K562 (cell line): ENCODE results near the gene SLC22A15. TPM values are rescaled to one million over a fixed set of nuclear protein-coding genes. Genes with fewer than 3 reads are reported as not detected.

Experiments used
- ATAC-seq: fragments of 200-7000 bp; cut with Tn5 transposase; 3 replicates; pipeline ENCODE4 v1.9.1; 2020; ENCODE audit warnings: moderate library complexity
- BruUV-seq: library from RNA; stranded (reverse); fragments of 400-500 nt; replicated peaks from 2 replicates; lab custom pipeline; 2021; lab: Mats Ljungman, UMichigan
- CTCF ChIA-PET: fragments of 300-600 bp; formaldehyde crosslinking; extraction: SDS; loops from one replicate; lab custom pipeline; 2021; ENCODE audit warnings: low intra/inter-chr PET ratio; lab: Yijun Ruan, JAX
- POLR2A ChIA-PET: fragments of 300-600, 350-650 bp; sonication (Branson Sonifier 250); formaldehyde crosslinking; extraction: SDS; loops from one replicate; lab custom pipeline; 2021; ENCODE audit warnings: antibody characterized with exemption, inconsistent platforms; lab: Yijun Ruan, JAX
- DNase-seq, 4 experiments: peaks; one replicate each; pipeline versions ENCODE4 v3.0.0 to v3.0.0-alpha.2; 2011 to 2018; ENCODE audit warnings: low spot score in 3 of 4, mixed read lengths in 3 of 4; ENCODE audit errors: extremely low read depth in 1 of 4
- FAIRE-seq: peaks from 2 replicates; lab custom pipeline; 2011; peaks lifted over from hg19 to GRCh38; lab: Jason Lieb, UNC
- H2AFZ ChIP-seq: 2 replicates; pipeline ENCODE4 v1.6.0; 2011; ENCODE audit warnings: low read depth, low read length, control low read depth, inconsistent platforms
- H3K27ac ChIP-seq: fragments of 200-600 bp; 3 replicates; pipeline ENCODE4 v1.8.0; 2011; ENCODE audit warnings: low read depth, mild to moderate bottlenecking, control low read depth, inconsistent platforms, low read length, moderate library complexity, mixed read lengths; ENCODE audit errors: extremely low read depth
- H3K27me3 ChIP-seq, 2 experiments: fragments of 300-600 bp in 1 of 2; 2 replicates in 1 of 2; 3 replicates in 1 of 2; pipeline versions ENCODE4 v1.6.0 to v1.8.0; 2011; ENCODE audit warnings: inconsistent platforms in 2 of 2, low read length in 2 of 2, mild to moderate bottlenecking in 1 of 2, mixed read lengths in 1 of 2, moderate library complexity in 1 of 2; ENCODE audit not compliant: control insufficient read depth in 2 of 2, insufficient read depth in 2 of 2
- H3K36me3 ChIP-seq: fragments of 300-600 bp; 3 replicates; pipeline ENCODE4 v1.8.0; 2011; ENCODE audit warnings: mild to moderate bottlenecking, low read length, inconsistent platforms; ENCODE audit not compliant: control insufficient read depth, insufficient read depth
- H3K4me1 ChIP-seq, 2 experiments: fragments of 200-600 bp in 1 of 2; replicated peaks in 1 of 2; 2 replicates in 1 of 2; 3 replicates in 1 of 2; pipeline versions ENCODE4 v1.5.1 to v1.8.0; 2011; ENCODE audit warnings: inconsistent platforms in 2 of 2, low read length in 2 of 2, mild to moderate bottlenecking in 1 of 2, mixed read lengths in 1 of 2, moderate library complexity in 1 of 2; ENCODE audit not compliant: control insufficient read depth in 2 of 2, insufficient read depth in 2 of 2
- H3K4me2 ChIP-seq: 2 replicates; pipeline ENCODE4 v1.6.1; 2011; ENCODE audit warnings: low read length, control low read depth, inconsistent platforms, mixed read lengths; ENCODE audit not compliant: insufficient read depth
- H3K4me3 ChIP-seq: fragments of 200-600 bp; sonication (generic), shearing (Covaris generic); 2 replicates; pipeline ENCODE4 v1.5.1; 2016; ENCODE audit warnings: control low read depth, inconsistent platforms
- H3K79me2 ChIP-seq: fragments of 200-600 bp; 3 replicates; pipeline ENCODE4 v1.8.0; 2011; ENCODE audit warnings: low read length, inconsistent platforms; ENCODE audit not compliant: control insufficient read depth, insufficient read depth
- H3K9ac ChIP-seq, 2 experiments: 2 replicates each; pipeline versions ENCODE4 v1.6.0 to v1.6.1; 2011; ENCODE audit warnings: low read depth in 2 of 2, low read length in 2 of 2, control low read depth in 1 of 2, inconsistent platforms in 1 of 2, mild to moderate bottlenecking in 1 of 2, mixed read lengths in 1 of 2; ENCODE audit not compliant: insufficient read depth in 1 of 2
- H3K9me1 ChIP-seq: one replicate; pipeline ENCODE4 v1.6.0; 2011; ENCODE audit warnings: inconsistent platforms, mild to moderate bottlenecking, low read length, moderate library complexity; ENCODE audit not compliant: control insufficient read depth, insufficient read depth
- H3K9me3 ChIP-seq: replicated peaks from 2 replicates; pipeline ENCODE4 v1.5.1; 2011; ENCODE audit warnings: low read depth, low read length, inconsistent platforms; ENCODE audit not compliant: control insufficient read depth, insufficient read depth
- H4K20me1 ChIP-seq: replicated peaks from 2 replicates; pipeline ENCODE4 v1.6.1; 2011; ENCODE audit warnings: low read length, inconsistent platforms, mixed read lengths; ENCODE audit not compliant: control insufficient read depth, insufficient read depth
- ASH1L ChIP-seq: fragments of 450-650 bp; IDR thresholded peaks from 2 replicates; pipeline ENCODE4 v1.6.1; 2018; ENCODE audit warnings: borderline replicate concordance, mild to moderate bottlenecking, low read depth; ENCODE audit not compliant: partially characterized antibody
- ATF1 ChIP-seq, 2 experiments: fragments of 450-650 bp in 1 of 2; IDR thresholded peaks; 2 replicates each; pipeline ENCODE4 v1.6.1; 2016; ENCODE audit warnings: missing compliant biosample characterization in 1 of 2, missing genetic modification characterization in 1 of 2
- CCAR2 ChIP-seq: fragments of 200-400 bp; formaldehyde crosslinking; IDR thresholded peaks from 2 replicates; pipeline ENCODE4 v1.6.1; 2017; ENCODE audit warnings: mild to moderate bottlenecking, low read depth, low read length
- DDX20 ChIP-seq: fragments of 450-650 bp; IDR thresholded peaks from 2 replicates; pipeline ENCODE4 v1.6.1; 2016; ENCODE audit warnings: missing genetic modification characterization, low read depth, mild to moderate bottlenecking, missing compliant biosample characterization, moderate library complexity
- ETV6 ChIP-seq, 3 experiments: fragments of 150-350 bp in 1 of 3; sonication (generic) in 1 of 3; formaldehyde crosslinking in 1 of 3; IDR thresholded peaks; 2 replicates each; pipeline versions ENCODE4 v1.6.1 to v1.8.0; 2014 to 2022; ENCODE audit warnings: borderline replicate concordance in 2 of 3, low read depth in 2 of 3, antibody characterized with exemption in 1 of 3, low read length in 1 of 3, mild to moderate bottlenecking in 1 of 3, missing genetic modification reagents in 1 of 3
- HNRNPLL ChIP-seq: fragments of 200-400 bp; formaldehyde crosslinking; IDR thresholded peaks from 2 replicates; pipeline ENCODE4 v1.6.1; 2017; ENCODE audit warnings: low read length, low read depth, mild to moderate bottlenecking; ENCODE audit not compliant: poor library complexity, severe bottlenecking
- KHSRP ChIP-seq: fragments of 450-650 bp; IDR thresholded peaks from 2 replicates; pipeline ENCODE4 v1.6.1; 2017
- MAZ ChIP-seq, 2 experiments: fragments of 450-650 bp in 1 of 2; sonication (generic) in 1 of 2; formaldehyde crosslinking; IDR thresholded peaks in 1 of 2; conservative IDR thresholded peaks in 1 of 2; 2 replicates each; pipeline versions ENCODE4 v1.4.0 to v1.5.0; 2020; ENCODE audit warnings: mild to moderate bottlenecking in 1 of 2, missing genetic modification reagents in 1 of 2
- NFATC3 ChIP-seq: fragments of 450-650 bp; IDR thresholded peaks from 2 replicates; pipeline ENCODE4 v1.6.1; 2017; ENCODE audit warnings: mild to moderate bottlenecking
- NUFIP1 ChIP-seq: fragments of 450-650 bp; IDR thresholded peaks from 2 replicates; pipeline ENCODE4 v1.6.1; 2018; ENCODE audit not compliant: partially characterized antibody
- POLR3G ChIP-seq: IDR thresholded peaks from 2 replicates; pipeline ENCODE4 v1.6.1; 2011; ENCODE audit not compliant: insufficient read length, insufficient replicate concordance; ENCODE audit errors: extremely low read depth
- ZNF197 ChIP-seq: fragments of 200-800 bp; sonication (Bioruptor generic); IDR thresholded peaks from 2 replicates; pipeline ENCODE4 v1.6.1; 2016; ENCODE audit warnings: low read depth, missing genetic modification characterization, missing compliant biosample characterization
- ZNF445 ChIP-seq: fragments of 250-450 bp; sonication (Bioruptor Pico); IDR thresholded peaks from 2 replicates; pipeline ENCODE4 v1.4.0; 2020; ENCODE audit warnings: low read depth, mild to moderate bottlenecking, moderate library complexity
- ZNF644 ChIP-seq: fragments of 200-800 bp; sonication (Bioruptor generic); IDR thresholded peaks from 2 replicates; pipeline ENCODE4 v1.6.1; 2016; ENCODE audit warnings: low read depth, missing genetic modification characterization, missing compliant biosample characterization
- ZNF79 ChIP-seq: fragments of 250-450 bp; sonication (Bioruptor Pico); IDR thresholded peaks from 2 replicates; pipeline ENCODE4 v1.4.0; 2020; ENCODE audit warnings: low read depth, mild to moderate bottlenecking, moderate library complexity
- WGBS: fragments of 100-300 bp; shearing (Covaris generic); methylation state at CpG from one replicate; pipeline ENCODE4 v1.1.6; 2016; ENCODE audit warnings: low coverage, mixed read lengths; ENCODE audit not compliant: insufficient coverage; ENCODE audit errors: missing lambda C conversion rate; 5-methylcytosine and 5-hydroxymethylcytosine counted together
- in situ Hi-C: fragments of 300-500 bp; cut with MboI; formaldehyde crosslinking; loops from 4 replicates; pipeline ENCODE4 v1.15.0; 2018; ENCODE audit warnings: inconsistent platforms, mixed read lengths
- intact Hi-C: fragments of 100-400 bp; cut with micrococcal nuclease; formaldehyde crosslinking; loops from 2 replicates; pipeline ENCODE4 v1.14.2; 2022
- polyA plus RNA-seq, 8 experiments: library from polyadenylated mRNA; depleted of rRNA in 4 of 8; stranded (reverse) in 5 of 8; unstranded in 3 of 8; fragments of >200 nt; fragmentation: Nextera tagmentation in 2 of 8; fragmentation: Illumina TruSeq in 1 of 8; extraction: Ambion mirVana in 2 of 8; extraction: Trizol in 1 of 8; gene quantifications; 2 replicates each; pipeline versions ENCODE4 v1.2.1 to v1.2.3, GENCODE V29; 2011 to 2014; ENCODE audit warnings: inconsistent platforms in 1 of 8, missing spikeins in 1 of 8
- total RNA-seq, 7 experiments: library from RNA; depleted of rRNA in 6 of 7; stranded (reverse); fragments of >200 nt in 6 of 7; fragmentation: Illumina TruSeq in 2 of 7; extraction: Trizol in 2 of 7; gene quantifications; 2 replicates each; pipeline versions ENCODE4 v1.2.1 to v1.2.3, GENCODE V29; 2011 to 2021; ENCODE audit warnings: low replicate concordance in 1 of 7
- TF ChIP-seq, protein P1 (sequence below): fragments of 200-800 bp; sonication (Bioruptor generic); IDR thresholded peaks from 2 replicates; pipeline ENCODE4 v1.6.1; 2017; ENCODE audit warnings: missing genetic modification characterization, missing compliant biosample characterization
- TF ChIP-seq, protein P2 (sequence below): fragments of 450-650 bp; conservative IDR thresholded peaks from 2 replicates; pipeline ENCODE4 v1.6.1; 2016; ENCODE audit warnings: missing genetic modification characterization, low read depth, mild to moderate bottlenecking, missing compliant biosample characterization, moderate library complexity

The SLC22A15 gene
- total and polyA plus RNA-seq, 9 of the 15 experiments (the other 6 are each of a cell fraction or from before 2014, with no cell fraction given) = 0.24 to 2.7 (median 1.2) TPM

- TF ChIP-seq ZNF445 (CRISPR knock-in tag) (no peak), ZNF644 (0 out of 2 replicates have a peak, but pooled peaks have one; percentile 5), CCAR2 (no peak), ASH1L (no peak)
- TF ChIP-seq, protein P1, sequence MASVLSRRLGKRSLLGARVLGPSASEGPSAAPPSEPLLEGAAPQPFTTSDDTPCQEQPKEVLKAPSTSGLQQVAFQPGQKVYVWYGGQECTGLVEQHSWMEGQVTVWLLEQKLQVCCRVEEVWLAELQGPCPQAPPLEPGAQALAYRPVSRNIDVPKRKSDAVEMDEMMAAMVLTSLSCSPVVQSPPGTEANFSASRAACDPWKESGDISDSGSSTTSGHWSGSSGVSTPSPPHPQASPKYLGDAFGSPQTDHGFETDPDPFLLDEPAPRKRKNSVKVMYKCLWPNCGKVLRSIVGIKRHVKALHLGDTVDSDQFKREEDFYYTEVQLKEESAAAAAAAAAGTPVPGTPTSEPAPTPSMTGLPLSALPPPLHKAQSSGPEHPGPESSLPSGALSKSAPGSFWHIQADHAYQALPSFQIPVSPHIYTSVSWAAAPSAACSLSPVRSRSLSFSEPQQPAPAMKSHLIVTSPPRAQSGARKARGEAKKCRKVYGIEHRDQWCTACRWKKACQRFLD (CRISPR knock-in tag) = peak; percentile 23
These were observed at the start of gene SLC22A15 (continued) for GRCh38 chr1:115976062-115976920.

DNA sequence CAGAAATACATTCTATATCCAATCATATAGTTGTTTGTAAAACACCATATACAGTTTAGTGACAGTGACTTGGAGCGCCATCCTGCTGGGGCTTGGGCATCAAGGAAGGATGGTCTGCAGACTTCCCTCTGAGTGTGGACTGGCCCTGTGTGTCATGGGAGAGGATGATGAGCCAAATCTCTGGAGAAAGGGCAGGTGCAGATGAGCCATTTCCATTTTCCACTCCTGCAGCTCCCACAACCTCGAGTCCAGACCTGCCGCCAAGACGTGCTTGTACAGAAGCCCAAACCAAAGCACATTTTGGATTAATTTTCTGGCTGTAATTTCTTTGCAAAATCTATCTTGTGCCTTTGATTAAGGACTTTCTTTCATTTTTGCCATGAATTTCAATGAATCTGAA, 48.3 kb upstream of the SLC22A15 start:
- FAIRE-seq (peak; percentile 11), ATAC-seq (no peak), DNase-seq (no peak)
- H3K36me3 ChIP-seq = no peaks in the 10 kb centered on the region
- 0% methylated on average over 4 of the region's 4 CpGs for WGBS
- H3K79me2 ChIP-seq = no peaks in the 10 kb centered on the region
- no peak overlapping the region for H3K27ac ChIP-seq
- no peaks in the 10 kb centered on the region for H3K4me1 ChIP-seq
- no peaks in the 10 kb centered on the region for H4K20me1 ChIP-seq
- in situ Hi-C loops = no loop called here
- no peak overlapping the region for H3K4me2 ChIP-seq
- TF ChIP-seq ZNF197 = no peak
- TF ChIP-seq HNRNPLL = no peak
- TF ChIP-seq NFATC3 = no peak
- TF ChIP-seq ZNF79 (CRISPR knock-in tag) = no peak
- TF ChIP-seq KHSRP = no peak
- no peak for TF ChIP-seq POLR3G
- TF ChIP-seq ETV6 (IDR thresholded peaks at IDR 0.05; ENCODE audit: borderline replicate concordance in 1 of 2, low read depth in 2 of 2, low read length in 1 of 2) = no peak
- no peak for TF ChIP-seq ETV6 (CRISPR knock-in tag; IDR thresholded peaks at IDR 0.05; ENCODE audit: borderline replicate concordance)
- TF ChIP-seq, protein P2, sequence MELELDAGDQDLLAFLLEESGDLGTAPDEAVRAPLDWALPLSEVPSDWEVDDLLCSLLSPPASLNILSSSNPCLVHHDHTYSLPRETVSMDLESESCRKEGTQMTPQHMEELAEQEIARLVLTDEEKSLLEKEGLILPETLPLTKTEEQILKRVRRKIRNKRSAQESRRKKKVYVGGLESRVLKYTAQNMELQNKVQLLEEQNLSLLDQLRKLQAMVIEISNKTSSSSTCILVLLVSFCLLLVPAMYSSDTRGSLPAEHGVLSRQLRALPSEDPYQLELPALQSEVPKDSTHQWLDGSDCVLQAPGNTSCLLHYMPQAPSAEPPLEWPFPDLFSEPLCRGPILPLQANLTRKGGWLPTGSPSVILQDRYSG (tag) = no peak
- no peak for TF ChIP-seq MAZ (CRISPR knock-in tag; conservative IDR thresholded peaks at IDR 0.05 in 1 of 2, IDR thresholded peaks at IDR 0.05 in 1 of 2)
- no peak for TF ChIP-seq DDX20
- TF ChIP-seq NUFIP1 = no peak
- TF ChIP-seq ATF1 (CRISPR knock-in tag; IDR thresholded peaks at IDR 0.05) = no peak
- TF ChIP-seq ATF1 (tag; IDR thresholded peaks at IDR 0.05) = no peak
- no peak overlapping the region for H3K9ac ChIP-seq
- peaks cover 13 to 24% of the 10 kb centered on the region in 2 experiments for H3K27me3 ChIP-seq
- ChIA-PET POLR2A (no interaction called here), CTCF (no interaction called here)
- BruUV-seq = no TSS peak
- H3K9me3 ChIP-seq = no peaks in the 10 kb centered on the region
- H2AFZ ChIP-seq = no peak overlapping the region
- intact Hi-C loops = no loop called here
- H3K4me3 ChIP-seq = no peak overlapping the region
- H3K9me1 ChIP-seq = no peaks in the 10 kb centered on the region
